Measurements from ENCODE around the gene PTPRD.

The PTPRD gene

GRCh38 chr9:10235376-10235775 is 377.4 kb downstream of the PTPRD start:
- TF ChIP-seq HIC1 (tag by site-specific recombination; IDR thresholded peaks at IDR 0.05) (no peak), GLIS1 (tag by site-specific recombination; IDR thresholded peaks at IDR 0.05) (no peak), ZNF302 (tag by site-specific recombination; IDR thresholded peaks at IDR 0.05; ENCODE audit: low read depth) (no peak), ZNF639 (tag by site-specific recombination; IDR thresholded peaks at IDR 0.05) (no peak), ZNF426 (tag by site-specific recombination; IDR thresholded peaks at IDR 0.05) (no peak)
- Histone ChIP-seq H3K4me3 (ENCODE audit: low read depth, low read length) (no peak overlapping the region), H3K36me3 (ENCODE audit: control insufficient read depth in 2 of 2, insufficient read depth in 1 of 2, low read length in 2 of 2) (no peaks in the 10 kb centered on the region), H3K9me3 (ENCODE audit: control insufficient read depth, insufficient read depth, low read depth, low read length) (no peaks in the 10 kb centered on the region), H3K4me1 (ENCODE audit: control insufficient read depth, insufficient read depth, low read length) (no peaks in the 10 kb centered on the region), H3K27ac (ENCODE audit: extremely low read depth, low read depth, low read length) (no peak overlapping the region)
- ChIA-PET POLR2A (no interaction called here), CTCF (interaction anchor here (0.6 to 0.7 kb wide), 2 partner anchors 17 to 29 kb away, joined by 3 to 4 read pairs; no protein-coding TSS in a partner anchor)

- H3K36me3 ChIP-seq (ENCODE audit: control insufficient read depth in 2 of 2, insufficient read depth in 1 of 2, low read length in 2 of 2): no peaks in the 10 kb centered on the region
- H3K27ac ChIP-seq (ENCODE audit: extremely low read depth, low read depth, low read length): no peak overlapping the region
- no peaks in the 10 kb centered on the region for H3K9me3 ChIP-seq (ENCODE audit: control insufficient read depth, insufficient read depth, low read depth, low read length)
- ChIA-PET POLR2A (no interaction called here), CTCF (interaction anchor here (0.6 to 2.8 kb wide), 17 partner anchors 12 to 1970 kb away, joined by 3 to 14 read pairs (median 3); no protein-coding TSS in a partner anchor)
- H3K4me1 ChIP-seq (ENCODE audit: control insufficient read depth, insufficient read depth, low read length): no peaks in the 10 kb centered on the region
- TF ChIP-seq ZNF211 (tag by site-specific recombination; IDR thresholded peaks at IDR 0.05; ENCODE audit: low read depth) (no peak), OVOL3 (tag by site-specific recombination; IDR thresholded peaks at IDR 0.05) (no peak), SCRT1 (tag by site-specific recombination; IDR thresholded peaks at IDR 0.05; ENCODE audit: borderline replicate concordance) (no peak), PRDM6 (tag by site-specific recombination; IDR thresholded peaks at IDR 0.05) (no peak), RBAK (tag by site-specific recombination; IDR thresholded peaks at IDR 0.05) (no peak), ZNF76 (tag by site-specific recombination; IDR thresholded peaks at IDR 0.05; ENCODE audit: borderline replicate concordance, low read depth) (no peak), KLF16 (tag by site-specific recombination; IDR thresholded peaks at IDR 0.05) (no peak), AEBP2 (tag by site-specific recombination; IDR thresholded peaks at IDR 0.05; ENCODE audit: borderline replicate concordance) (no peak), REST (tag by site-specific recombination; IDR thresholded peaks at IDR 0.05) (no peak), FEZF1 (tag by site-specific recombination; IDR thresholded peaks at IDR 0.05) (no peak)
- H3K4me3 ChIP-seq (ENCODE audit: low read depth, low read length): no peak overlapping the region
Measured at GRCh38 chr9:10232352-10232930, 380.4 kb downstream of the PTPRD start.
